GM04504 (cell line): ENCODE results near the gene DTNA.
"Not testable (repeated sequence)": the region's sequence is repeated elsewhere in the genome, so short reads cannot be mapped to it uniquely, and the experiment has no call there.

Source experiments
- DNase-seq: peaks from one replicate; pipeline ENCODE4 v3.0.0-alpha.2; 2012; ENCODE audit warnings: low read depth

The DTNA gene

DNA sequence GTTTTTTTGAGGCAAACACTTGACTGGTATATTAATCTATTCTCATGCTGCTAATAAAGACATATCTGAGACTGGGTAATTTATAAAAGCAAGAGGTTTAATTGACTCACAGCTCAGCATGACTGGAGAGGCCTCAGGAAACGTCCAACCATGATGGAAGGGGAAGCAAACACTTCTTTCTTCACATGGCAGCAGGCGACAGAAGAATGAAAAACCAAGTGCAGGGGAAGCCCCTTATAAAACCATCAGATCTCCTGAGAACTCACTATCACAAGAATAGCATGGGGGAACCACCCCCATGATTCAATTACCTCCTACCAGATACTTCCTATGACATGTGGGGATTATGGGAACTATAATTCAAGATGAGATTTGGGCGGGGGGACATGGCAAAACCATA, 194.9 kb downstream of the DTNA start:
- DNase-seq, result no peak

DNA sequence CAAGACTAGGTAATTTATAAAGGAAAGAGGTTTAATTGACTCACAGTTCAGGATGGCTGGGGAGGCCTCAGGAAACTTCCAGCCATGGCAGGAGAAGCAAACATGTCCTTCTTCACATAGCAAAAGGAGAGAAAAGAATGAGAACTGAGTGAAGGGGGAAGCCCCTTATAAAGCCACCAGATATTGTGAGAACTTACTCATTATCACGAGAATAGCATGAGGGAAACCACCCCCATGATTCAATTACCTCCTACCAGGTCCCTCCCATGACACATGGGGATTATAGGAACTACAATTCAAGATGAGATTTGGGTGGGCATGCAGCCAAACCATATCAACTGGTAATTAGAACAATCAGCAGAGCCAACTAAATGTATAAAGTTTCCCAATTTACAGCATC, 196.9 kb downstream of the DTNA start:
- not testable (repeated sequence) for DNase-seq

DNA sequence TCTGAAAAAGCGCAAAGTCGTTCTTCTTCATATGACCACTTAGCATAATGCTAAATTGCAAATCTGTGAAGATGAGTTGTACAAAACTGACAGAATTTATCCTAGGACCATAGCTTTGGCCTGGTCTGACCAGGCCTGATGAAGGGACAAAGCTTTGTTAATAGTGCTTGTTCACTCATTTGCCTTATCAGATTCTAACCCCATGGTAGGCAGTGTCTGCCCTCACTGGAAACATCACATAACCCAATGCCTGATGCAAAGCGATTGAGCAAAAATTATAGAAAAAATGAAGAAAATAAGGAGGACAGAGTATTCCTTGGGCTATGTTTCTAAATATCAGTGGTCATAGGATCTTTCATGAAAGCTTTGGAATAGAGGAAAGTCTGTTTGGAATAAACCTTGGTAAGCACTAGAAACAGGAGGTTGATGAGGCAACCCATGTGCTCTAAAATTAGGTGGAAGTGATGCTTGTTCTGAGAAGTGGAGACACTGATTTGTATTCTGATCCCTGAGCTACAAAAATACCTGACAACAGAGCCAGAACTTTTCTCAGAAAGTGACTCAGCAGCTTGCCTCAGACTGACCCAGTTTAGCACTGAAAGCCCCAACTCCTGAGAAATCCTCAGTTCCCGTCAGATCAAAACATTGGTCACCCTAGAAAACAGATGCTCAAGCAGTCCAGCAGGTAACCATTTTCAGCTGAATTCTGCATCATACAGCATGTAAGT, 199.7 kb downstream of the DTNA start:
- no peak for DNase-seq

DNA sequence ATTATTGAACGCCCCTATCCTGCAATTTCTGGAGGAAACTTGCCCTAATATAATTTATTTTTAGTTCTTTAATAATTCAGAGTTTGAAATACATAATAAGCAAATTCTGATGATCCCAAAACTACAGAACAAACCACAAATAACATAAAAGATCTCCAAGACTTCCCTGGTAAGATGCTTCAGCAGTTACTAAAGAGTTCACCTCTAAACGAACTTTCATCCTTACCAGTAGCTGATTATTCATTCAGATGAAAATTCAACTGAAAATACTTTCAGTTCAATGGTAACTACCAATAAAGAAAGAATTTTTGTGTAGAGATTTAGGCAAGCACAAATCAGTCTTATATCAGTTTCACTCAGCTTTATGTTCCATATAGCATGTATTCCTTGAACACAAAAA, 201.0 kb downstream of the DTNA start:
- DNase-seq, result no peak

DNA sequence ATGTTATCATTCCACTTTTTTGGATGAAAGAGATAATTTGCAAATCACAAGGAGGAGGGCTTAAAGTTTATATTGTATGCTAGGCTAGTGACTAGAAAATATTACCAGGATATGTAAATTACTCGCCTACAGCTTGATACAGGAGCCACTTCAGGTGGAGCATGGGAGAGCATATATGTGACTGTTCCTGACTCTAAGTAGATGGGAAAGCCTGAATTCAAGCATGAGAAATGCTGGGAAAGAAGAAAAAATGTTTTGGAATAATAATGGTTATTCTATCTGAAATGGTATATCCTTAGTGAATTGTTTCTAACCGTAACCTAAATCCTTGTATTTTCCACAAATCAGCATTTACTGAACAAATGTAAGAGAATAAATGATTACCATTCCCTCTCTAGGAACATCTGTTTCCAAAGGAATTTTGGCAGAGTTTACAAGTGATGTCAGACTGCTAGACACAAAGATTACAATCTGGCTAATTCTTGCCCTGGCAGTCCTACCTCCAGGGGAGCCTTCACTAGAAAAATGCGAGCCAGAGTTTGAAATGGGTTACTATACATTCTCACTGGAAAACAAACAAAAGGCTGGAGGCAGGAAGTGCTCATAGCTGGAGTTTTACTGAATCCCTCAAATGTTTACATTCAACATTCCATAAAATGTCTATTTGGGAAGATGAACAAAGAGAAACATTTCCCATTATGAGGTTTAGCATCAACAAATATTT, 201.7 kb downstream of the DTNA start:
- peak; percentile 49 for DNase-seq

DNA sequence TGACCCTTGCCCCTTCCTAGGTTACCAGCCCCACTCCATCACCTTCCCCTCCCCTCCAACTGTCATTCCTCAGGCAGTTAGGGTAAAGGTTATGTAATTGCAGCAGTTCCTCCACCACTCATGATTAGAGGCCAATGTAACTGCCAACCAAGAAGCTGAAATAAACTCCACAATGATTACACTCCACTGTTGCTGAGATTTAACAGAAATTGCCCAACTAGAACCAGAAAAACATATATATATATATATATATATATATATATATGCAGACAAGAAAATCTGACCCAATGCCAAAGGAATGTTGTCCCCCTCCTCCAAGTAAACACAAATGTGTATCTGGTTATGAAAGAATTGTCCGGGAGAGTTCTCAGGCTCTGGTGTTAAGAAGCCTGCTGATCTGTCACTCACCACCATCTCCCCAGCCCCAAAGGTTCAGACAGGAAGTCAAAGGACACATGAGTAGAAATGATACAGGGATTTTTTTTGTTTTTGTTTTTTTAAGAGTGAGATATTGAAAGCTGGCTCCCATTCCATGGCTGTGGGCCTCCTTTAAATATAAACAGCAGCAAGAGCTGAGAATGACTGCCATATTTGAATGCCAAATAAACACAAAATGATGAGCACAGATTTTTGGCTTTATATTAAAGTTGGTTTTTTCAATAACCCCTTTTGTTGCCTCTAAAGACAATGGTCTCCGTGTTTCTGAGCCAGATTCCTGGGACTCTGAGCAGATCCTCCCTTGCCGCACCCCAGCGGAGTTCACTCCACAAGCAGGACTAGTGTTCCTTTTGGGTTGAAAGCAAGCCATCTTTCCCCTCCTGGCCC, 204.0 kb downstream of the DTNA start:
- DNase-seq, result no peak

DNA sequence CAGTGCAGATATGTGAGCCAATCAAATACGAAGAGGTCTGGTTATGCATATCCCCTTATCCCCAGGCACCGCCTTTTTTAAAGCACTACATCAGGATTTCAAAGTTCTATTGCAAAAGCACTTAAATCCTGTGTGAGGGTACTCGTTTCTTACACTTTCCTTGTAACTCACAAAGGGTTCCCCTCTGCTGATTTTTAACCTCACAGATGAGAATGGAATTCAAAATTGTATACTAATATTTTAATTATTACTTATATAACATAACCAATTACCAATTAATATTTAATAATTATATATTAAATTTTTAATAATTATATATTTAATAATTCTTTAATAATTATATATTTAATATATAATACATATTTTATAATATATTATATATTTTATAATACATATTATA, 204.9 kb downstream of the DTNA start:
- no peak for DNase-seq

DNA sequence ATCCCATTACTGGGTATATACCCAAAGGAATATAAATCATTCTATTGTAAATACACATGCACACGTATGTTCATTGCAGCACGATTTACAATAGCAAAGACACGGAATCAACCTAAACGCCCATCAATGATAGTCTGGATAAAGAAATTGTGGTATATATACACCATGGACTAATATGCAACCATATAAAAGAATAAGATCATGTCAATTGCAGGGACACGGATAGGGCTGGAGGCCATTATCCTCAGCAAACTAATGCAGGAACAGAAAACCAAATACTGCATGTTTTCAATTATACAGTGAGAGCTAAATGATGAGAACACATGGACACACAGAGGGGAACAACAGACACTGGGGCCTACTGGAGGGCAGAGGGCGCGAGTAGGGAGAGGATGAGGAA, 206.4 kb downstream of the DTNA start:
- DNase-seq, result not testable (repeated sequence)

DNA sequence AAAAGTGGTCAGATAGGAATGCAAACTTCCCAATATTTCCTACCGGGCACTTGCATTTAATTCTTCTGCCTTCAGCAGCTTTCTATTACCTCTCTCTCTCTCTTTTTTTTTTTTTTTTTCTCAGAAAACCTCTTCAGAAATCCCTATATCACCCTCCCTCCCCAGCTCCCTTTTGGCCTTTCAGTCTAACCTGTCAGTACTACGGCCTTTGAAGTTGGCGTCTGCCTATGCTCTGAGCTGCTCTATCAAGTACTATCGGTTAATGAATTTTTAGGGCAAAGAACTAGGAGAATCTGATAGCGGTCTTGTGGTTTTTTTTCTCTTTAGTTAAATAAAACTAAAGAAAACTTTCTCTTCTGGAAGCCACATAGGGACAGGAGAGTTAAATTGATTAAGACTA, 208.8 kb downstream of the DTNA start:
- no peak for DNase-seq

DNA sequence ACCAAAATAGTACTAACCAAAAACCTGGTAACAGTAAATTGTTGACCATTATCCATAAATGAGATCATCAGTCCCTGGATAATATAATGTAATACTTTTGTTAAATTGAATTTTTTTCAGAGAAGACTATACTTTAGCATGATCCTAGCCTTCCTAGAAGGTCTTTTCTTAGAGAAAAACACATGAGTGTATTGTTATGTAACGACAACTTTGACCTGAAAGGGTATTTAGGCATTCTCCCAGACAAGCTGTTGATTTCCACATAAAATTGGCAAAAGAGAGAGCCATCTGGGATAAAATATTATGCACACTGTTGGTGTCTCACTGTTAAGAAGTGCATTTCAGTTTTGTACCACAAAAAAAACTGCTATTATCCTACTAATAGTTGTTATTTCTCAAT, 211.1 kb downstream of the DTNA start:
- no peak for DNase-seq

DNA sequence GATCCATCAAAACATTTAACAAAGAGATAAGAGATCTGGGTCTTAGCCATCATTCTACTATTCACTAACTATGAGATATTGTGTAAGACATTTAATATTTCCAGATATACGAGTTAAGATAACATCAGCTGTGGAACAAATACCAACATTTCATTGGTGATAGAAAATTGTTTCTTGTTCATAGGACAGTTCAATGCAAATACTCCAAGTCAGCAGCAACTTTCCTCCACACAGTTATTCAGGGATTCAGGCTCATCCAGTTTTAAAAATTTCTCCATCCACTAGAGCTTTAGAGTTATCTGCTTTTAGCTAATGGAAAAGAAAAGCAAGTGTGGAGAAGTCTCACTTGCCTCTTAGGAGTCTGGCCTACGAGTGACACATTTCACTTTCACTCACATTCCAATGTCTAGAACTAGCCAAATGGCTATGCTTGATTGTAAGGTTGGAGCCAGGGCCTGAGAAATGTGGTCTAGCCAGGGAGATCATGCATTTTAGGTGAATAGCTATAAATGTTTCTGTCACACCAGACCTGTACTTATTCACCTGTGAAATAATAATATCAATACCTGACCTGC, 211.8 kb downstream of the DTNA start:
- no peak for DNase-seq

DNA sequence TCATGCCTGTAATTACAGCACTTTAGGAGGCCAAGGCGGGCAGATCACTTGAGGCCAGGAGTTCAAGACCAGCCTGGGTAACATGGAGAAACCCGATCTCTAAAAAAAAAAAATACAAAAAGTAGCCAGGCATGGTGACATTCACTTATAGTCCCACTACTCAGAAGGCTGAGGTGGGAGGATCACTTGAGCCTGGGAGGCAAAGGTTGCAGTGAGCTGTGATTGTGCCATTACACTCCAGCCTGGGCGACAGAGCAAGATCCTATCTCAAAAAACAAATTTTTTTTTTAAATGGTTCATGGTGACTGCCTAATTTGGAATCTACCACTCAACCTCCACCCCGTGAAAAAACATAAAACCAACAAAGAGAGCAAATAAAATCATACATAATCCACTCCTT, 212.5 kb downstream of the DTNA start:
- not testable (repeated sequence) for DNase-seq

DNA sequence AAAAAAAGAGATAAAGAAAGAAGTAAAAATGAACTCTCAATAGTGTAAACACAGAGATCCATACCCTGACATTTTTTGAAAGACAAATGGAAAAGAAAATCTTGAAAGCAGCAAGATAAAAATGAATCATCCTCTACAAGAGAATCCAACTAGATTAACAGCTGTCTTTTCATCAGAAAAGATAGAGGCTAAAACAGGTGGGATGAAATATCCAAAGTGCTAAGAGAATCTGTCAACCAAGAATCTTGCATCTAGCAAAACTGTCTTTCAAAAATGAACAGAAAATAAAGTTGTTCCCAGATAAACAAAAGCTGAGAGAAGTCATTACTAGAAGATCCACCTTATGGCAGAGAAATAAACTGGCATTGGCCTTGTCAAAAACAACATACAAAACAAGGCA, 213.8 kb downstream of the DTNA start:
- no peak for DNase-seq

DNA sequence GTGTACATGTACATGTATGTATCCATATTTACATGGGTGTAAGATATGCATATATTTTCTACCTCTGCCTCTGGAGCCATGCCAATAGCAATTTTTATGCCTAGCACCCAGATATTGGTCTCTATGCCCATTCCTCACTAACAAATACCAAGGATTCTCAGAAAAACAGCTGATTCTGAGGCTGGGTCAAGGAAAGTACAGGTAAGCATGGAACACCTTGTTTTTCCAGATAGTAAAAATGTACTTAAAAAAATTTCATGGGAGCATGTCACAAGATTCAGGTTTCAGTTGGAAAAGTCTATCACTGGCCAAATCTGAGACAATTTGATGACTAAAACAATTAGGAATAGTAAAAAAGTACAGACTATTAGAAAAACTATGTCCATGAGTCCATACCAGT, 216.6 kb downstream of the DTNA start:
- no peak for DNase-seq

DNA sequence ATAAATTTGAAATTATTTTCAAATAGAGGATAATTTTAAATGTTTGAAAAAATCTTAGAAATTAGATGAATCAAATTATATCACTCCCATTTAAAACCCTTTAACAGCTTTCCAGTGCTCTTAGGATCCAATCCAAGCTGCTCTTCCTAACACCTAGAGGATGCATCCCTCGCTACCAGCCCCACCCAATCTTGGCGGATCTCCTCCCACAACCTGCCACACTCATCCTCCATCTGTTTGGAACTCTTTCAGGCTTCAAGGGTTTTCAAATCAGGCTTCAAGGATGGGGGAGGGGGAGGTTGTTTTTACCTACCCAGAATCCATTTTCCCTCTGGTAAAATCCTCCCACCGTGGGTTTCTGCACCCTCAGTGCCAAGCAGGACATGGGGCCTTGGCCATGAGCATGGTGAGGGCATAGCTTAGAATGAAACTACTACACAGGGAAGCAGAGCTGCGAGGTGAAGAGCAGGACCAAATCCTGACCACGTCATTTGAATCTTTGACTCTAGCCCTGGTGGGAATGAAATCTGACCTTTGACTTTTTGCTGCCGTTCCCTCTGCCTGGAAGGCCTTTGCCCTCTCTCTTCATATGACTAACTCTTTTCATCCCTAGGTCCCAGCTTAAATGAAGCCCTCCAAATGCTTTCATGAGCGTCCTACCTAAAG, 218.1 kb downstream of the DTNA start:
- no peak for DNase-seq

DNA sequence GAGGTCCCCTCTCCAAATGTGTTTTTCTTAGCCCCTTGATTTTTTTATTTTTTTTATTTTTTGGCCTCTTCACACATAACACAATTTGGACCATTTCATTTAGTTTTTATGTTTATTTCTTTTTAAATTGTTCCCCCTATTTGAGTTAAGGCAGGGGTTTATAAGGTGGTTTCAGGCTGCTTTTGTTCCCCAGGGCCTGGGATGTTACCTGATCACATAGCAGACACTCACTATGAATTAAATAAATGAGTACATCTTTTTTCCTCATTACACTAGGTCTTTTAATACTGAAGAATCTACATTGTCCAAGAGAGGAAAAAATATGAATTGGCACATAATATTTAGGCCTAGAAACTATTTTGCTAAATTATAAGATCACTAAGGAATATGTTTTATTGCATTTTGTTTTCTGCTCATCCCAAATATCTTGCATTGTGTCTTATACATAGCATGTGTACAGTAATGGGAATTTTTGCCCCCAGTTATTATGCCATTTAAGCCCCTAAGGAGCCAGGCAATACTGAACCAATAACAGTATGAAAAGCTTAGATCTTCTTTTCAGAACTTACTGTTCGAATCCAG, 218.7 kb downstream of the DTNA start:
- DNase-seq, result no peak

DNA sequence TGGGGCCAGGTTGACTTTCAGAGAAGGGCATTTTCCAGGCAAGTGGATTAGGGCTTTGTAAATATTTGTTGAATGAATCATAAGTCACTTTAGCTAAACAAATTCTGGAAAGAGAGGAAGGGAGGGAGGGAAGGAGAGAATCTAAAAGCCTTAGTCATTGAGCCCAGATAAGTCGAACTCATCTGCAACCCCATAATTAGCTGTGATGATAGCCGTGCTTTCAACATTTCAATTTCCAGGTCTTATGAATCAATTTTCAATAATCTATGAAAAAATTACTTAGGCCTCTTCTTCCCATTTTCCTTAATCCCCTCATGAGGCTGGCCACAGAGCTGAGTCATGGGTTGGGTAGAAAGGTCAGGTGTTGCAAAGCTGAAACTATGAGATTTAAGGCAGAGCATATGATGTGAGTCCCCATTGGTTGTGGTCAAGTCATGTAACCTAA, 219.3 kb downstream of the DTNA start:
- peak; percentile 26 for DNase-seq

DNA sequence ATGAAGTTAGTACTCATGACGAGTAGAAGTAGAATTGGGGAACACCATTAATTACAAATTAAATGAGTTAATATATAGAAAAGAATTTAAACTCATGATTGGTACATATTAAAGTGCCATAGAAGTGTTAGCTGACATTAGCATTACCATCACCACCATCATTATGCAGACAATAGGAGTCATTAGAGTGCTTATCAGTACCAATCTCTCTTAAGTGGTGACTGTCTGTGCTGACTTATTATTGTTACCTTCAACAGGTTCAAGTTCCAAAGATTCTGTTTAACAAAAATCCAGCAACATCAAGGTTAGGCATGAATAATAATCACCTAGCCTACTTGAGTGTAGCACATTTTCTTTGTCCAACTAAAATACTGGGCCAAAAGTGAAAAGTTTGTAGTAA, 222.3 kb downstream of the DTNA start:
- no peak for DNase-seq

DNA sequence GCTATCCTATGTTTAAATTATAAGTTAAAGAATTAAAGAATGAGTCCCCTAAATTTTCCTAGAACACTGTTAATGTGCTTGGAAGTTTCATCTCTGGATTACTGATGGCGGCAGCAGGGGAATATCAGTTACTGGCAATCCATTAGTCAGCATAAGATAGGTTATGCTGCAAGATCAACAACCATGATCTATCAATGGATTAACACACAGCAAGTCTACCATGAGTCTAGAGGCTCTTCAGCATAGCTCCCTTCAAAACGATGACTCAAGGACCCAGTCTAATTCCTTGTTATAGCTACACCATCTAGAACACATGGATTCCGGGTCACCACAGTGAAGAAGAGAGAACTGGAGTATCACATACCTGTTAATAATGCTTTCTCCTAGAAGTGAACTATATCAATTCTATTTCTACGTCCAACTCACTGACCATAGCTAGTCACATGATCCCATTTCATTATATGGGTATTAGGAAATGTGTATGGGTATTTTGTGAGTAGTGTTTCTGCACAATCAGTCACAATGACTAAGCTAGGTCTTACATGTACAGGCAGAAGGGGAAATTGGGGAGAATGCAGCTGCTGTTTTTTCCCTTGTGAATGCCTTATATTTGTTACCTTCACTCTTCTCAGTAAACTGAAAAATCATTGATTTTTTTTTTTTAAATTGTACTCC, 222.8 kb downstream of the DTNA start:
- DNase-seq, result no peak

DNA sequence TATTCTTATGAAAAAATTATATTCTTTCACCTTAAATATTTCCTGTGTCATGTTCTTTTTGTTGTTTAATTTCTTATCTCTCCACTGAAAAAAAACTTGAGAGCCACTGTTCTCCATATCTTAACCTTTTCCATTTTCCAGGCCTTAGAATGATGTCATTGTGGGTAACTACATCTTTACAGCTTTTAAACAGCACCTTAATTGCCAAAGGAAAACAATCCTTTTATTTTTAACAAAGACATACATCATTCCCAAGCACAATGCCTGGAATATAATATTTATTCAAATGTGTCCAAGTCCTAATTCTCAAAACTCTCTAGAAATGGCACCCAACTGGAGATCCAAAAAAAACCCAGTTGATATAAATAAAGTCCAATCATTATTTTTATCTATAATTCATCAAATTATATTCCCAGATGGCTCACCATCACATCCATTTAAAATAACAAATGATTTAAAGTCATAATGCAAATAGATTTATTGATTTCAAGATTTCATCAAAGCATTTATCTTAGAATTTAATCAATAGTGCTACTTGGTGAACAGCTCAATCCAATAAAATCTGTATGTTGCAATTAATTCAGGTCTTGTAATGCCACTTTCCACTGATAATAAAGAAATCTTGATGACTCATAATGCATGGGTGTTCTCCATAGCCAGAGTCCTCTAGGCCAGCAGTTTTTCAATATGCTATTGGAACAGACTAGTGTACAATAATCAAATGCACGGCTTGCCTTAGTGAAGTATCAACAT, 224.0 kb downstream of the DTNA start:
- DNase-seq, result no peak
